Duodenal mucosa (tissue), 2 donors: ENCODE measurements around the gene XXYLT1.

ENCODE experiments used
- H3K27ac ChIP-seq: one replicate; pipeline ENCODE4 v1.7.0; 2013; ENCODE audit warnings: low read depth, low read length
- H3K27me3 ChIP-seq, 2 donors: one replicate each; pipeline ENCODE4 v1.7.0; 2013; ENCODE audit warnings: low read length in 2 of 2, control low read depth in 1 of 2; ENCODE audit not compliant: insufficient read depth in 2 of 2, control insufficient read depth in 1 of 2
- H3K36me3 ChIP-seq, 2 donors: one replicate each; pipeline ENCODE4 v1.7.0; 2013; ENCODE audit warnings: low read length in 2 of 2, control low read depth in 1 of 2; ENCODE audit not compliant: insufficient read depth in 2 of 2, control insufficient read depth in 1 of 2
- H3K4me1 ChIP-seq, 2 donors: one replicate each; pipeline ENCODE4 v1.7.0; 2013; ENCODE audit warnings: low read length in 2 of 2, control low read depth in 1 of 2; ENCODE audit not compliant: insufficient read depth in 2 of 2, control insufficient read depth in 1 of 2
- H3K4me3 ChIP-seq, 2 donors: one replicate each; pipeline ENCODE4 v1.7.0; 2013; ENCODE audit warnings: low read length in 2 of 2, low read depth in 1 of 2
- H3K9ac ChIP-seq, 2 donors: one replicate each; pipeline ENCODE4 v1.7.0; 2013; ENCODE audit warnings: low read length in 2 of 2, low read depth in 1 of 2
- H3K9me3 ChIP-seq, 2 donors: one replicate each; pipeline ENCODE4 v1.7.0; 2013; ENCODE audit warnings: low read length in 2 of 2, control low read depth in 1 of 2; ENCODE audit not compliant: control insufficient read depth in 1 of 2

The XXYLT1 gene

DNA sequence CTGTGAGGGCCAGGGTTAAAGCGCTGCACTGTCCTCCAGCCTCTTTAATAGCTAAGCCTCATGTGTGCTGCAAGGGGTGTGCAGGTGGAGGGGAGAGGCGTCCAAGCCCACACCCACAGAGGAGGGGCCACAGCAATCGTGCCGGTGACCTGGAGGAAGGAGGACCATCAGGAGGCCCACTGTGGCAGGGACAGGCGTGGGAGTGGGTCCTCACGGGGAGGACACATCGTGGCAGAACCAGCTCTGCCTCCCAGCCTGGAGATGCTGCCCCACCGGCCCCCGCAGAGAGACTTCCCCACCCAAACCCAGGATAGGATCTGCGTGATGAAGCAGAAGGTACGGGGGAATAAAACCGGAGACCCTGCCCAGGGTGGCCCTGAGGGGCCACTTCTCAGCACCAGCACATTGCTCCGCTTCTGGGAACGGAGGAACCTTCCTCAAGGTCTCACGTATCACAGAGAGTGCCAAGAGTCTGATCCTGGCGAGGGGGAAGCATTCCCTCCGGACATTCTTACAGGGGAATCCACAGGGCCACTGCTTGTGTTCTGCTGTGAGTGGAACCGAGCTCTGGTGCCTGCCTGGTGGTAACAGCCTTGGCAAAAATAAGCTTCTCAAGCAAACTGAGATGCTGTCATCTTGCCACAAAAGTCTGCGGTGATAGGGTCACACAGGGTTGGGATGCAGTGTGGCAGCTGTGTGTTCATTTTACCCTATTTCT is 199.8 kb downstream of the XXYLT1 start:
- Histone ChIP-seq H3K36me3 (peaks cover 5% of the 10 kb centered on the region in 2 donors), H3K9me3 (no peaks in the 10 kb centered on the region), H3K27me3 (no peaks in the 10 kb centered on the region), H3K9ac (no peak overlapping the region), H3K4me1 (peaks cover 7 to 11% of the 10 kb centered on the region in 2 donors), H3K27ac (no peak overlapping the region), H3K4me3 (no peak overlapping the region)

- Histone ChIP-seq H3K4me3 (no peak overlapping the region), H3K27me3 (no peaks in the 10 kb centered on the region), H3K27ac (no peak overlapping the region), H3K9me3 (no peaks in the 10 kb centered on the region), H3K36me3 (peaks cover 5% of the 10 kb centered on the region in 2 donors), H3K9ac (no peak overlapping the region), H3K4me1 (peaks cover 7 to 11% of the 10 kb centered on the region in 2 donors)
Measured at GRCh38 chr3:195070336-195070735, 200.6 kb downstream of the XXYLT1 start.

GRCh38 chr3:195069501-195070251 is 201.3 kb downstream of the XXYLT1 start:
- Histone ChIP-seq H3K36me3 (peaks cover 5% of the 10 kb centered on the region in 2 donors), H3K9me3 (no peaks in the 10 kb centered on the region), H3K27ac (no peak overlapping the region), H3K9ac (no peak overlapping the region), H3K27me3 (no peaks in the 10 kb centered on the region), H3K4me1 (peaks cover 7 to 11% of the 10 kb centered on the region in 2 donors), H3K4me3 (no peak overlapping the region)

DNA sequence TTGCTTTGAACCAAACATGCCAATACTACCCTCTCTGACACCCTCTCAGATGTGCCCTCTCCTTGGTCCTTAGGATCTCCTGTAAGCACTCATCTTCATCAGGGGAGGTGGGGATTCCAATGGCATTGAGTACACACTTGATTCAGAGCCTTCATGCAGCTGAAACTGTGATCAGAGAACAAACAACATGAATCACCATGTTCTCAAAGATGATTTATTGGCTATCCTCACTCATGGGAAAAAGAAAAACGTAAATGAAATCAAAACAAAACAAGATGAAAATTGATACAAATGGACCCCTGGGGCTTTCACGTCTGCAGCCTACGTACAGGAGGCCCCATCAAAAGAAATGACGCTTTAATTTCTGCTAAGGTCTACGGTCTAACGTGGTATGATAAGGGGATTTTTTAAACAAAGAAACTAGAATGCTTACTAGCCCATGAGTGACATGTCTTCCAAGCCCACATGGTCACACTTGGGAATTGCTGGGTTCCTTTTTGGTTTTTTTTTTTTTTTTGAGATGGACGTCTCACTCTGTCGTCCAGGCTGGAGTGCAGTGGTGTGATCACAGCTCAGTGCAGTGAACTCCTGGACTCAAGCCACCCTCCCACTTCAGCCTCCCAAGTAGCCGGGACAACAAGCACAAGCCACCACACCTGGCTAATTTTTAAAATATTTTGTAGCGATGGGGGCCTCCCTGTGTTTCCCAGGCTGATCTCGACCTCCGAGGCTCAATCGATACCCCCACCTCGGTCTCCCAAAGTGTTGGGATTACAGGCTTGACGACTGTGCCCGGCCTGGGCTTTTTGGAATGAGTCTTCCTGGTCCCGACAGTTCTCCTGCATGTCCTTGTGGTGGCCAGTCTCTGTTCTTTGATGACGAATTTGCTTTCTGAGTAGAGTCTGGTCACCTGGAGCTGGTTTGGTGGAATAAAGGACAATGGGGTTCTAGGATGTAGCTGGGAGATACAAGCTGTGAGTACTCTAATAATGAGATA is 202.6 kb downstream of the XXYLT1 start:
- H3K27ac ChIP-seq: no peak overlapping the region

GRCh38 chr3:195066441-195066841 is 204.5 kb downstream of the XXYLT1 start:
- Histone ChIP-seq H3K9me3 (no peaks in the 10 kb centered on the region), H3K9ac (no peak overlapping the region), H3K4me3 (no peak overlapping the region), H3K36me3 (peaks cover 5% of the 10 kb centered on the region in 2 donors), H3K27me3 (no peaks in the 10 kb centered on the region), H3K4me1 (peaks cover 18 to 20% of the 10 kb centered on the region in 2 donors), H3K27ac (no peak overlapping the region)

More for the DNA sequence above, 202.6 kb downstream of the XXYLT1 start:
- no peaks in the 10 kb centered on the region for H3K27me3 ChIP-seq
- H3K36me3 ChIP-seq: peaks cover 5% of the 10 kb centered on the region in 2 donors
- peaks cover 18 to 20% of the 10 kb centered on the region in 2 donors for H3K4me1 ChIP-seq
- no peak overlapping the region for H3K4me3 ChIP-seq
- no peaks in the 10 kb centered on the region for H3K9me3 ChIP-seq
- no peak overlapping the region for H3K9ac ChIP-seq

GRCh38 chr3:195065864-195066185 is 205.1 kb downstream of the XXYLT1 start:
- H3K9me3 ChIP-seq: no peaks in the 10 kb centered on the region
- no peak overlapping the region for H3K4me3 ChIP-seq
- peaks cover 5% of the 10 kb centered on the region in 2 donors for H3K36me3 ChIP-seq
- H3K27ac ChIP-seq: no peak overlapping the region
- no peaks in the 10 kb centered on the region for H3K27me3 ChIP-seq
- H3K4me1 ChIP-seq: peaks cover 15 to 17% of the 10 kb centered on the region in 2 donors
- H3K9ac ChIP-seq: no peak overlapping the region

- no peak overlapping the region for H3K27ac ChIP-seq
- H3K4me3 ChIP-seq: no peak overlapping the region
- H3K9ac ChIP-seq: no peak overlapping the region
- H3K4me1 ChIP-seq: peaks cover 11 to 12% of the 10 kb centered on the region in 2 donors
- H3K27me3 ChIP-seq: no peaks in the 10 kb centered on the region
- H3K9me3 ChIP-seq: no peaks in the 10 kb centered on the region
- peaks cover 5% of the 10 kb centered on the region in 2 donors for H3K36me3 ChIP-seq
Measured at GRCh38 chr3:195065142-195065863, 205.7 kb downstream of the XXYLT1 start.

DNA sequence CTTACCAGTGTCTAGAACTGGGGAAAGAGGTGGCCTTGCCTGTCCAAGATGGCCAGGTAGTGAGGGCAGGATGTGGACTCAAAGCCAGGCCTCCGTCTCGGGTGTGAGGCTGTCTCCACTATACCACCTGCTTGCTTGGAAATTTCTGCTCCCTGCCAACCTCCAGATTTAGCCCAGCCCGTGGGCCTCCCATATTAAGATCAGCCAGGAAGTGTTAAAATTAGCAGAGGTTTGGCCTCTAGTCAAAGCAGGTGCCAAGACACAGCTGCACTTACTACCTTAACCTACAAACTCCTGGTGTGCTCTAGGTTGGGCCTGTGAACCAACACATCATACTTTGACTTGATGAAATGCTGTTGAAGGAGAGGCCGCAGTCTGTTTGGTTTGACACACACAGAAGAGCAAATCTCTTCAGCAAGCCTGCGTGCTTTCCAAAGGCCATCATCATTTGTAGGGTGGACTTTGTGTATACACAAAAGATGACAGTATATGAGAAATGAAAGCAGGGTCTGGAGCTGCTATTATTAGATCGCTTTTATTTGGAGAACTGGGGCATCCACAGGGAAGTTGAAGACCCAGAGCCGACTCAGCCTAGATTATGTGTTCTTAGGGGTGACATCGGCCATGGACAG is 206.5 kb downstream of the XXYLT1 start:
- no peaks in the 10 kb centered on the region for H3K27me3 ChIP-seq
- no peaks in the 10 kb centered on the region for H3K9me3 ChIP-seq
- peaks cover 9 to 15% of the 10 kb centered on the region in 2 donors for H3K4me1 ChIP-seq
- no peak overlapping the region for H3K4me3 ChIP-seq
- peaks cover 2 to 4% of the 10 kb centered on the region in 2 donors for H3K36me3 ChIP-seq
- H3K27ac ChIP-seq: no peak overlapping the region
- no peak overlapping the region for H3K9ac ChIP-seq

DNA sequence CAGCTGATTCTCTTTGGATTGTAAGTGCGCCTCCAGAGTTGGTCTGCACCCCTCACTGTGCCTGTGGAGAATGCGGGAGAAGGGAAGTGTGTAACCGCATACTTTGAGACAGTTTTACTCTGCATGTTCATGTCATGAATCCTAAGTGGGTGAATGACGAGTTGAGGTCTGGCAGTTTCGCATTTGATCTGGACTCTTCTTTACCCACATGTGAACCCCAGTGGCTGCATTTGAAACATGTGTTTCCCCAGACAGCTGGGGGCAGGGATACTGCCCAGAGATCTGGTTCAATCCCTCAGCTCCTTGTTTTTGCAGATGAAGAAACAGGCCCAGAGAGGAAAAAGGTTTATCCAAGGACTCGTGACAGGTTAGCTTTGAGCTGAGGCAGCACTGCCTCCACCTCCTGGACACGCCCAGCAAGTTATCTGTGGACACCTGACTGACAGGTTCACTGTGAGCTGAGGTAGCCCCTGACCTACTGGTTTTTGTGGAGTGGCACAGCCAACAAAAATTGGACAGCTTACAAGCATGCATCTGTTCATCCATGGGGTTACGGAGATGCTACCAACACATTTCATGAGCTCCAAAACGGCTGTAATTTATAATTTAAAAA is 207.3 kb downstream of the XXYLT1 start:
- H3K4me3 ChIP-seq: no peak overlapping the region
- no peaks in the 10 kb centered on the region for H3K9me3 ChIP-seq
- no peaks in the 10 kb centered on the region for H3K36me3 ChIP-seq
- no peak overlapping the region for H3K27ac ChIP-seq
- H3K4me1 ChIP-seq: peaks cover 9 to 15% of the 10 kb centered on the region in 2 donors
- no peak overlapping the region for H3K9ac ChIP-seq
- H3K27me3 ChIP-seq: no peaks in the 10 kb centered on the region
